Endothelial cell of umbilical vein (primary cell): Measurements from ENCODE around the gene MRPS6. TPM values are rescaled to one million over a fixed set of nuclear protein-coding genes. Genes with fewer than 3 reads are reported as not detected.

Experiments used
- BruUV-seq: library from RNA; stranded (reverse); fragments of 400-500 nt; replicated peaks from 2 replicates; lab custom pipeline; 2021; lab: Mats Ljungman, UMichigan
- CTCF ChIA-PET: fragments of 300-600, 350-600 bp; sonication (Branson Sonifier 250); formaldehyde crosslinking; loops from one replicate; lab custom pipeline; 2021; ENCODE audit warnings: antibody characterized with exemption, inconsistent platforms; lab: Charles Lee
- POLR2A ChIA-PET: fragments of 300-600, 350-600 bp; sonication (Branson Sonifier 250); formaldehyde crosslinking; loops from one replicate; lab custom pipeline; 2021; ENCODE audit warnings: antibody characterized with exemption, inconsistent platforms; lab: Charles Lee
- DNase-seq: peaks from one replicate; pipeline ENCODE4 v3.0.0-alpha.2; 2011; ENCODE audit warnings: low read depth, low spot score
- FAIRE-seq: peaks from 2 replicates; lab custom pipeline; 2011; peaks lifted over from hg19 to GRCh38; lab: Jason Lieb, UNC
- H2AFZ ChIP-seq: 2 replicates; pipeline ENCODE4 v1.6.0; 2012; ENCODE audit warnings: low read depth, low read length, control low read depth, inconsistent platforms
- H3K27ac ChIP-seq: 2 replicates; pipeline ENCODE4 v1.5.1; 2011; ENCODE audit warnings: low read depth, mild to moderate bottlenecking, control low read depth, low read length, moderate library complexity; ENCODE audit not compliant: insufficient read depth
- H3K27me3 ChIP-seq, 2 experiments: 2 replicates each; pipeline versions ENCODE4 v1.6.0 to v1.6.1; 2011; ENCODE audit warnings: low read length in 2 of 2, mixed read lengths in 1 of 2; ENCODE audit not compliant: control insufficient read depth in 2 of 2, insufficient read depth in 2 of 2
- H3K36me3 ChIP-seq, 2 experiments: 2 replicates in 1 of 2; 3 replicates in 1 of 2; pipeline ENCODE4 v1.5.1; 2011; ENCODE audit warnings: low read length in 2 of 2, mild to moderate bottlenecking in 1 of 2, moderate library complexity in 1 of 2; ENCODE audit not compliant: control insufficient read depth in 2 of 2, insufficient read depth in 2 of 2; ENCODE audit errors: extremely low read depth in 1 of 2
- H3K4me1 ChIP-seq: 3 replicates; pipeline ENCODE4 v1.5.1; 2011; ENCODE audit warnings: mild to moderate bottlenecking, low read length; ENCODE audit not compliant: control insufficient read depth, insufficient read depth; ENCODE audit errors: extremely low read depth
- H3K4me2 ChIP-seq: 2 replicates; pipeline ENCODE4 v1.6.1; 2011; ENCODE audit warnings: low read length, control low read depth, mixed read lengths; ENCODE audit not compliant: insufficient read depth
- H3K4me3 ChIP-seq, 3 experiments: fragments of 200-600 bp in 1 of 3; sonication (generic), shearing (Covaris generic) in 1 of 3; replicated peaks in 1 of 3; 2 replicates each; pipeline ENCODE4 v1.5.1; 2011 to 2016; ENCODE audit warnings: control low read depth in 3 of 3, low read length in 3 of 3, mild to moderate bottlenecking in 2 of 3, inconsistent platforms in 1 of 3, low read depth in 1 of 3, moderate library complexity in 1 of 3; ENCODE audit not compliant: insufficient read depth in 1 of 3
- H3K79me2 ChIP-seq: 2 replicates; pipeline ENCODE4 v1.6.0; 2012; ENCODE audit warnings: low read length, inconsistent platforms; ENCODE audit not compliant: control insufficient read depth, insufficient read depth
- H3K9ac ChIP-seq: replicated peaks from 2 replicates; pipeline ENCODE3; 2011; ENCODE audit warnings: low read length, control low read depth; ENCODE audit not compliant: insufficient read depth; ENCODE audit errors: extremely low read depth
- H3K9me1 ChIP-seq: replicated peaks from 3 replicates; pipeline ENCODE4 v1.6.0; 2011; ENCODE audit warnings: mild to moderate bottlenecking, low read length; ENCODE audit not compliant: control insufficient read depth, insufficient read depth; ENCODE audit errors: extremely low read depth
- H3K9me3 ChIP-seq: replicated peaks from 2 replicates; pipeline ENCODE4 v1.5.1; 2012; ENCODE audit warnings: low read length, inconsistent platforms; ENCODE audit not compliant: control insufficient read depth, insufficient read depth
- H4K20me1 ChIP-seq: replicated peaks from 2 replicates; pipeline ENCODE3; 2011; ENCODE audit warnings: mild to moderate bottlenecking, low read length; ENCODE audit not compliant: control insufficient read depth, insufficient read depth; ENCODE audit errors: extremely low read depth
- EZH2 ChIP-seq: IDR thresholded peaks from 2 replicates; pipeline ENCODE4 v1.6.1; 2012; ENCODE audit warnings: borderline replicate concordance, low read depth, mild to moderate bottlenecking, moderate library complexity, low read length, inconsistent platforms; ENCODE audit not compliant: severe bottlenecking
- GATA2 ChIP-seq: IDR thresholded peaks from 2 replicates; pipeline ENCODE4 v1.7.0; 2011; ENCODE audit warnings: low read depth, mild to moderate bottlenecking, moderate library complexity, mixed read lengths, low read length; ENCODE audit not compliant: insufficient read length, insufficient read depth
- POLR2AphosphoS5 ChIP-seq: IDR thresholded peaks from 2 replicates; pipeline ENCODE4 v1.6.1; 2012; ENCODE audit warnings: low read depth, mild to moderate bottlenecking, control low read depth, low read length, moderate library complexity; ENCODE audit not compliant: insufficient read depth
- dilution Hi-C: fragments of 300-500 bp; cut with MboI; formaldehyde crosslinking; loops from one replicate; pipeline ENCODE4 v1.15.0; 2019; ENCODE audit warnings: low sequenced_read_pairs; ENCODE audit not compliant: extremely low pct_ligation_motif_present
- intact Hi-C: fragments of 100-400 bp; cut with micrococcal nuclease; formaldehyde crosslinking; loops from one replicate; pipeline ENCODE4 v1.10.0; 2022
- polyA plus RNA-seq, 4 experiments: library from polyadenylated mRNA; depleted of rRNA in 3 of 4; stranded (reverse) in 3 of 4; unstranded in 1 of 4; fragments of >200 nt; gene quantifications; 2 replicates each; pipeline versions ENCODE4 v1.2.1 to v1.2.3, GENCODE V29; 2011 to 2012; ENCODE audit warnings: missing spikeins in 1 of 4
- total RNA-seq: library from RNA; stranded (reverse); gene quantifications from 2 replicates; pipeline ENCODE4 v1.2.3, GENCODE V29; 2021
- TF ChIP-seq, protein P1 (sequence below): IDR thresholded peaks from 2 replicates; pipeline ENCODE4 v1.6.1; 2011; ENCODE audit not compliant: insufficient read depth, insufficient read length
- TF ChIP-seq, protein P2 (sequence below), 2 donors: IDR thresholded peaks; 1 replicate in 1 of 2; 2 replicates in 1 of 2; pipeline ENCODE4 v1.5.1; 2011; ENCODE audit warnings: low read length in 2 of 2, mild to moderate bottlenecking in 2 of 2, moderate library complexity in 2 of 2, control low read depth in 1 of 2, inconsistent platforms in 1 of 2, low read depth in 1 of 2; ENCODE audit not compliant: insufficient read depth in 1 of 2; ENCODE audit errors: extremely low read depth in 1 of 2

MRPS6 gene
- total and polyA plus RNA-seq, 2 donors (not counting 3 experiments of a cell fraction or from before 2014, with no cell fraction given): 19.8 to 37.2 TPM

DNA sequence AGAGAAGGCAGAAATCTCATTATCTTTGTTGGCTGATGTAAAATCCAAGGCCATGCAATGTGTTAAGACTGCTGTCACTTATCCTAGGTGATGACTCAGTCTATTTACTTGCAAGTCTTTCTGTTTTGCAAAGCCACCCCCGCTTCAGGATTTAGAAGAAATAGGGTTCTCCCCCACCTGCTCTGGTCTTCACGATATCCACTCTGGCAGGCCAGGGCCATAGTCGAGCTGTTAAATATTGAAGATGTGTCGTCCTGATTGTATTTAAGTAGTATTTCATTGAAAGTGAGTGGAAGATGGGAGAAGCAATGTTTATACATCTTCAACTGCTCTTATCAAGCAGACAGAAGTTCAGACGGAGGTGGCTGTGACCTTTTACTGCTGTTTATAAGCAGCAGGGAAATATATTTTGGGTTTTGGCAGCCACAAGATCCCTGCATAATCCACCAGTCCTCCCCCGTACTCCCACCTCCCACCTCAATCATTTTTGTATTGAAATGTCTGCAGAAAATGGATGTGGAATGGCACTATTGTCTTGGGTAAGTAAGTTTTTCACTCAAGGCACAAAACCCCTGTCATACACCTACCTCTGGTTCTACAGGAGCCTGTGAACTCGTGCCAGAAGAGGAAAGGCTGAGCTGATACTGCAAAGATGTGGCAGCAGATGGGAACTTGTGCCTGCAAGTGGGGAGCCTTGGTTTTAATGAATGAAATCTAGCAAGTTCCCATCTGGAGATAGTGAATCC is 117.4 kb downstream of the MRPS6 start:
- ChIA-PET POLR2A (no interaction called here), CTCF (interaction anchor here (0.6 to 1.2 kb wide), 3 partner anchors 11 to 23 kb away, joined by 3 to 4 read pairs (median 3); no protein-coding TSS in a partner anchor)
- no peak overlapping the region for H3K27ac ChIP-seq
- DNase-seq: no peak
- no peaks in the 10 kb centered on the region for H4K20me1 ChIP-seq
- H3K4me1 ChIP-seq: no peaks in the 10 kb centered on the region
- no peak overlapping the region for H3K4me3 ChIP-seq
- H3K79me2 ChIP-seq: no peaks in the 10 kb centered on the region
- dilution Hi-C loops (no loop called here), intact Hi-C loops (no loop called here)
- no peak overlapping the region for H3K4me2 ChIP-seq
- no peak overlapping the region for H3K9ac ChIP-seq
- no peak for FAIRE-seq
- no peaks in the 10 kb centered on the region for H3K9me3 ChIP-seq
- no peaks in the 10 kb centered on the region for H3K9me1 ChIP-seq
- BruUV-seq: no TSS peak
- peaks cover 3 to 5% of the 10 kb centered on the region in 2 experiments for H3K27me3 ChIP-seq
- no peak overlapping the region for H2AFZ ChIP-seq
- no peaks in the 10 kb centered on the region for H3K36me3 ChIP-seq
- TF ChIP-seq, protein P1, sequence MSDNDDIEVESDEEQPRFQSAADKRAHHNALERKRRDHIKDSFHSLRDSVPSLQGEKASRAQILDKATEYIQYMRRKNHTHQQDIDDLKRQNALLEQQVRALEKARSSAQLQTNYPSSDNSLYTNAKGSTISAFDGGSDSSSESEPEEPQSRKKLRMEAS: no peak
- TF ChIP-seq GATA2 (no peak), EZH2 (no peak), POLR2AphosphoS5 (no peak)
- TF ChIP-seq, protein P2, sequence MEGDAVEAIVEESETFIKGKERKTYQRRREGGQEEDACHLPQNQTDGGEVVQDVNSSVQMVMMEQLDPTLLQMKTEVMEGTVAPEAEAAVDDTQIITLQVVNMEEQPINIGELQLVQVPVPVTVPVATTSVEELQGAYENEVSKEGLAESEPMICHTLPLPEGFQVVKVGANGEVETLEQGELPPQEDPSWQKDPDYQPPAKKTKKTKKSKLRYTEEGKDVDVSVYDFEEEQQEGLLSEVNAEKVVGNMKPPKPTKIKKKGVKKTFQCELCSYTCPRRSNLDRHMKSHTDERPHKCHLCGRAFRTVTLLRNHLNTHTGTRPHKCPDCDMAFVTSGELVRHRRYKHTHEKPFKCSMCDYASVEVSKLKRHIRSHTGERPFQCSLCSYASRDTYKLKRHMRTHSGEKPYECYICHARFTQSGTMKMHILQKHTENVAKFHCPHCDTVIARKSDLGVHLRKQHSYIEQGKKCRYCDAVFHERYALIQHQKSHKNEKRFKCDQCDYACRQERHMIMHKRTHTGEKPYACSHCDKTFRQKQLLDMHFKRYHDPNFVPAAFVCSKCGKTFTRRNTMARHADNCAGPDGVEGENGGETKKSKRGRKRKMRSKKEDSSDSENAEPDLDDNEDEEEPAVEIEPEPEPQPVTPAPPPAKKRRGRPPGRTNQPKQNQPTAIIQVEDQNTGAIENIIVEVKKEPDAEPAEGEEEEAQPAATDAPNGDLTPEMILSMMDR (IDR thresholded peaks at IDR 0.05; ENCODE audit: extremely low read depth in 1 of 2, insufficient read depth in 1 of 2, low read depth in 1 of 2, low read length in 2 of 2): no peak
